Gastroesophageal sphincter (tissue), 3 donors: ENCODE measurements around the gene UMAD1.

Source experiments
- CTCF ChIP-seq, 4 experiments: fragments of 200-600 bp in 2 of 4; fragments of 450-650 bp in 2 of 4; sonication (generic) in 1 of 4; IDR thresholded peaks; one replicate each; pipeline ENCODE4 v1.5.1; 2017 to 2019; ENCODE audit warnings: antibody characterized with exemption in 4 of 4, mild to moderate bottlenecking in 2 of 4, moderate library complexity in 2 of 4
- POLR2A ChIP-seq, 2 donors: fragments of 450-650 bp; IDR thresholded peaks; one replicate each; pipeline ENCODE4 v1.6.1; 2017; ENCODE audit warnings: antibody characterized with exemption in 2 of 2, mild to moderate bottlenecking in 2 of 2, moderate library complexity in 1 of 2

GRCh38 chr7:7765422-7765821 lies 124.9 kb downstream of the UMAD1 start:
- no peak for TF ChIP-seq POLR2A (IDR thresholded peaks at IDR 0.05)
- no peak for TF ChIP-seq CTCF (IDR thresholded peaks at IDR 0.05)
